ENCODE results near the gene ABHD15.

DNA sequence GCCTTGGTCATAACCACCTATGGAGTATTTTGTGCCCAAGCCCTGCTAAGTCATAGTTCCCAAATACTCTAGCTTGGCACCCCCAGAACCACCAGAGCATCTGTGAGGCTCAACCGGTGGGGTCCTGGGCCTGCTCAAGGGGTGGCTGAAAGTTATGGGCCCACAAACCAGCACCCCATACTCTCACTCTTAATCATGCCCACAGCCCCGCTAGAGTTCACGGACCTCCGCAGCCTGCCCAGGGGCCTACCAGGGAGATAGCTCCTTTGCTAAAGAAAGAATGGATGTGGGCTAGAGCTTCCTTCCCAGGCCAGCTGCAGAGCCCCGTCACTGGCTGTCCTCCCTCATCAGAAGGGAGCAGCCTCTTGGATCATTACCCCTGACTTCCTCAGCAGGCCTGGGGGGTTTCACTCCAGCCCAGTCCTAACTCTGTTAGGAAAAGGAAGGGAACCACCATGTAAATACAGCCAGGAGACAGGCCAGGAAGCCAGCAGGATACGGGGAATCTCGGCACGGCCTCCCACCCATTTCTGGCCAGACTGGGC is 21.3 kb upstream of the ABHD15 start:
- no peak for TF ChIP-seq GATA2 (IDR thresholded peaks at IDR 0.05; ENCODE audit: low read depth, low read length)
- no peak for TF ChIP-seq GATA3 (IDR thresholded peaks at IDR 0.05; ENCODE audit: low read depth, low read length)
